22Rv1 (cell line): ENCODE measurements around the gene TSPAN18.

Experiments used
- ZFX ChIP-seq: fragments of 450-650 bp; IDR thresholded peaks from 2 replicates; pipeline ENCODE4 v1.6.1; 2017; ENCODE audit warnings: antibody characterized with exemption, borderline replicate concordance
- TF ChIP-seq, protein P1 (sequence below): fragments of 450-650 bp; IDR thresholded peaks from 2 replicates; pipeline ENCODE4 v1.5.1; 2017; ENCODE audit warnings: mild to moderate bottlenecking

DNA sequence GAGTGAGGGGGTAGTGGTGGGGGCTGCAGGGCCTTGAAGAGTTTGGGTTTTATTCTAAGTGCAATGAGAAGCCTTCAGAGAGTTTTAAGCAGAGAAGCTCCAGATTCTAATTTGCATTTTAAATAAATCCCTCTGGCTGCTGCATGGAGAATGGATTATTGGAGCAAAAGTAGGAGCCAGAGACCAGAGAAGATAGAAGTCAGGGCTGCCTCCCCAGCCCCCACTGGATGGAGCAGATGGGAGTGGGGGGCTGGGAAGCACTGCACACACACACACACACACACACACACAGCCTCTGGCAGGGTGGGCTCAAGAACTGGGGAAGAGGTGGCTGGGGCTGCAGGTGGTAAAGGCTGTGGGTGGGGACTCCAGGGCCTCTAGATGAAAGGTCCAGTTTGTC lies 75.6 kb downstream of the TSPAN18 start:
- TF ChIP-seq, protein P1, sequence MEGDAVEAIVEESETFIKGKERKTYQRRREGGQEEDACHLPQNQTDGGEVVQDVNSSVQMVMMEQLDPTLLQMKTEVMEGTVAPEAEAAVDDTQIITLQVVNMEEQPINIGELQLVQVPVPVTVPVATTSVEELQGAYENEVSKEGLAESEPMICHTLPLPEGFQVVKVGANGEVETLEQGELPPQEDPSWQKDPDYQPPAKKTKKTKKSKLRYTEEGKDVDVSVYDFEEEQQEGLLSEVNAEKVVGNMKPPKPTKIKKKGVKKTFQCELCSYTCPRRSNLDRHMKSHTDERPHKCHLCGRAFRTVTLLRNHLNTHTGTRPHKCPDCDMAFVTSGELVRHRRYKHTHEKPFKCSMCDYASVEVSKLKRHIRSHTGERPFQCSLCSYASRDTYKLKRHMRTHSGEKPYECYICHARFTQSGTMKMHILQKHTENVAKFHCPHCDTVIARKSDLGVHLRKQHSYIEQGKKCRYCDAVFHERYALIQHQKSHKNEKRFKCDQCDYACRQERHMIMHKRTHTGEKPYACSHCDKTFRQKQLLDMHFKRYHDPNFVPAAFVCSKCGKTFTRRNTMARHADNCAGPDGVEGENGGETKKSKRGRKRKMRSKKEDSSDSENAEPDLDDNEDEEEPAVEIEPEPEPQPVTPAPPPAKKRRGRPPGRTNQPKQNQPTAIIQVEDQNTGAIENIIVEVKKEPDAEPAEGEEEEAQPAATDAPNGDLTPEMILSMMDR, result no peak
- no peak for TF ChIP-seq ZFX
